Lower leg skin (tissue), 3 donors: Measurements from ENCODE around the gene POU2AF3.

ENCODE experiments used
- POLR2A ChIP-seq, 2 donors: fragments of 450-650 bp; IDR thresholded peaks; one replicate each; pipeline ENCODE4 v1.6.1; 2016 to 2017; ENCODE audit warnings: antibody characterized with exemption in 2 of 2, mild to moderate bottlenecking in 1 of 2, moderate library complexity in 1 of 2
- TF ChIP-seq, protein P1 (sequence below), 3 donors: fragments of 450-650 bp; IDR thresholded peaks; one replicate each; pipeline ENCODE4 v1.5.1; 2016; ENCODE audit warnings: antibody characterized with exemption in 3 of 3, mild to moderate bottlenecking in 3 of 3, moderate library complexity in 2 of 3

DNA sequence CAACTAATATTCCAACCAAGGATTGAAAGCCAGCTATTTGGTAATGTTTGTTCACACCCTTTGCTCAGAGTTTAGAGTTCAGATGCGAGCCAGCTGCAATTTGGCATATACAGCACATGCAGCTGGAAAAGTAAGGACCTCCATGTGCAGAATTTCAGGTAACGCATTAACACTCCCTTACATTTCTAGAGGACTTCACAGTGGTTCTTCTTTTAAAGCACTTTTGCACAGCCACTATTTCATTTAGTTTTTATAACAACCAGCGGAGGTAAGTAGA, 3.4 kb downstream of the POU2AF3 start:
- no peak for TF ChIP-seq POLR2A (IDR thresholded peaks at IDR 0.05)
- TF ChIP-seq, protein P1, sequence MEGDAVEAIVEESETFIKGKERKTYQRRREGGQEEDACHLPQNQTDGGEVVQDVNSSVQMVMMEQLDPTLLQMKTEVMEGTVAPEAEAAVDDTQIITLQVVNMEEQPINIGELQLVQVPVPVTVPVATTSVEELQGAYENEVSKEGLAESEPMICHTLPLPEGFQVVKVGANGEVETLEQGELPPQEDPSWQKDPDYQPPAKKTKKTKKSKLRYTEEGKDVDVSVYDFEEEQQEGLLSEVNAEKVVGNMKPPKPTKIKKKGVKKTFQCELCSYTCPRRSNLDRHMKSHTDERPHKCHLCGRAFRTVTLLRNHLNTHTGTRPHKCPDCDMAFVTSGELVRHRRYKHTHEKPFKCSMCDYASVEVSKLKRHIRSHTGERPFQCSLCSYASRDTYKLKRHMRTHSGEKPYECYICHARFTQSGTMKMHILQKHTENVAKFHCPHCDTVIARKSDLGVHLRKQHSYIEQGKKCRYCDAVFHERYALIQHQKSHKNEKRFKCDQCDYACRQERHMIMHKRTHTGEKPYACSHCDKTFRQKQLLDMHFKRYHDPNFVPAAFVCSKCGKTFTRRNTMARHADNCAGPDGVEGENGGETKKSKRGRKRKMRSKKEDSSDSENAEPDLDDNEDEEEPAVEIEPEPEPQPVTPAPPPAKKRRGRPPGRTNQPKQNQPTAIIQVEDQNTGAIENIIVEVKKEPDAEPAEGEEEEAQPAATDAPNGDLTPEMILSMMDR (IDR thresholded peaks at IDR 0.05) = no peak
